Tibial artery (tissue), 4 donors: ENCODE measurements around the gene TEAD4.

Experiments used
- DNase-seq, 2 donors: peaks; one replicate each; pipeline ENCODE4 v3.0.0-alpha.2; 2019
- H3K27ac ChIP-seq, 2 donors: fragments of 200-600 bp; sonication (generic) in 1 of 2; 1 replicate in 1 of 2; 2 replicates in 1 of 2; pipeline ENCODE4 v1.5.1; 2018 to 2019; ENCODE audit warnings: mild to moderate bottlenecking in 1 of 2
- H3K27me3 ChIP-seq, 2 donors: fragments of 200-600 bp; sonication (generic) in 1 of 2; one replicate each; pipeline versions ENCODE4 v1.5.1 to v1.6.0; 2016 to 2019
- H3K36me3 ChIP-seq, 3 donors: fragments of 200-600 bp; sonication (generic) in 2 of 3; one replicate each; pipeline ENCODE4 v1.5.1; 2016 to 2019; ENCODE audit warnings: mild to moderate bottlenecking in 2 of 3
- H3K4me1 ChIP-seq, 4 donors: fragments of 200-600 bp; sonication (generic) in 2 of 4; 1 replicate in 3 of 4; 2 replicates in 1 of 4; pipeline ENCODE4 v1.5.1; 2016 to 2019
- H3K4me3 ChIP-seq, 2 donors: fragments of 200-600 bp; sonication (generic) in 1 of 2; 1 replicate in 1 of 2; 2 replicates in 1 of 2; pipeline ENCODE4 v1.5.1; 2018 to 2019; ENCODE audit warnings: mild to moderate bottlenecking in 2 of 2
- H3K9me3 ChIP-seq, 3 donors: fragments of 200-600 bp; sonication (generic) in 1 of 3; one replicate each; pipeline ENCODE4 v1.5.1; 2016 to 2019
- intact Hi-C: fragments of 100-400 bp; cut with DNase I; formaldehyde crosslinking; loops from one replicate; pipeline ENCODE4 v1.15.0; 2023; ENCODE audit warnings: low total_unique reads
- TF ChIP-seq, protein P1 (sequence below), 2 experiments: fragments of 200-600 bp in 1 of 2; fragments of 450-650 bp in 1 of 2; IDR thresholded peaks; one replicate each; pipeline ENCODE4 v1.5.1; 2017 to 2019; ENCODE audit warnings: antibody characterized with exemption in 2 of 2, mild to moderate bottlenecking in 1 of 2, moderate library complexity in 1 of 2

The TEAD4 gene

DNA sequence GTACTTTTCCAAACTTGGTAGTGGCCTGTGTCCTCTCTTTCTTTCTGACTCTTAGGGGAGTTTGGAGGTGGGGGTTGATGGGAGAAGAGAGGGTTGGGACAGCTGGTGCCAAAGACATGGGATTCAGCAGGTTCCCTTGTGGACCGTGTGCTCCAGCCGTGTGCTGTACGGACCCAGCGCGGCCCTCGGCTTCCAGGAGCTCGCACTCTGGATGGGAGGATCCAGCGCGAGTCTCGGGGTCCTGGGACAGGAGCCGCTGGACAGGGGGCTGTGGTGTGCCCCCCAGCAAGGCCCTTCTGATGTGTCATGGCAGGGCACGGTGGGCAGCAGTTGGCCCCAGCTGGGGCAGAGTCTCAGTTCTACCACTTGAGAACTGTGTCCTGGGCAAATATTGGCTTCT lies 73.0 kb downstream of the TEAD4 start:
- H3K27ac ChIP-seq: no peak overlapping the region
- H3K4me1 ChIP-seq: peaks cover 0 to 6% (median 0%) of the 10 kb centered on the region in 4 donors
- no peaks in the 10 kb centered on the region for H3K27me3 ChIP-seq
- intact Hi-C loops: loop anchor here (5.0 to 10.0 kb wide), 2 partner anchors 145 to 177 kb away; partner anchors contain the start of gene TEX52
- H3K4me3 ChIP-seq: no peak overlapping the region
- no peaks in the 10 kb centered on the region for H3K9me3 ChIP-seq
- DNase-seq: no peak
- TF ChIP-seq, protein P1, sequence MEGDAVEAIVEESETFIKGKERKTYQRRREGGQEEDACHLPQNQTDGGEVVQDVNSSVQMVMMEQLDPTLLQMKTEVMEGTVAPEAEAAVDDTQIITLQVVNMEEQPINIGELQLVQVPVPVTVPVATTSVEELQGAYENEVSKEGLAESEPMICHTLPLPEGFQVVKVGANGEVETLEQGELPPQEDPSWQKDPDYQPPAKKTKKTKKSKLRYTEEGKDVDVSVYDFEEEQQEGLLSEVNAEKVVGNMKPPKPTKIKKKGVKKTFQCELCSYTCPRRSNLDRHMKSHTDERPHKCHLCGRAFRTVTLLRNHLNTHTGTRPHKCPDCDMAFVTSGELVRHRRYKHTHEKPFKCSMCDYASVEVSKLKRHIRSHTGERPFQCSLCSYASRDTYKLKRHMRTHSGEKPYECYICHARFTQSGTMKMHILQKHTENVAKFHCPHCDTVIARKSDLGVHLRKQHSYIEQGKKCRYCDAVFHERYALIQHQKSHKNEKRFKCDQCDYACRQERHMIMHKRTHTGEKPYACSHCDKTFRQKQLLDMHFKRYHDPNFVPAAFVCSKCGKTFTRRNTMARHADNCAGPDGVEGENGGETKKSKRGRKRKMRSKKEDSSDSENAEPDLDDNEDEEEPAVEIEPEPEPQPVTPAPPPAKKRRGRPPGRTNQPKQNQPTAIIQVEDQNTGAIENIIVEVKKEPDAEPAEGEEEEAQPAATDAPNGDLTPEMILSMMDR (IDR thresholded peaks at IDR 0.05): no peak
- H3K36me3 ChIP-seq: peaks cover 8 to 38% (median 13%) of the 10 kb centered on the region in 3 donors

DNA sequence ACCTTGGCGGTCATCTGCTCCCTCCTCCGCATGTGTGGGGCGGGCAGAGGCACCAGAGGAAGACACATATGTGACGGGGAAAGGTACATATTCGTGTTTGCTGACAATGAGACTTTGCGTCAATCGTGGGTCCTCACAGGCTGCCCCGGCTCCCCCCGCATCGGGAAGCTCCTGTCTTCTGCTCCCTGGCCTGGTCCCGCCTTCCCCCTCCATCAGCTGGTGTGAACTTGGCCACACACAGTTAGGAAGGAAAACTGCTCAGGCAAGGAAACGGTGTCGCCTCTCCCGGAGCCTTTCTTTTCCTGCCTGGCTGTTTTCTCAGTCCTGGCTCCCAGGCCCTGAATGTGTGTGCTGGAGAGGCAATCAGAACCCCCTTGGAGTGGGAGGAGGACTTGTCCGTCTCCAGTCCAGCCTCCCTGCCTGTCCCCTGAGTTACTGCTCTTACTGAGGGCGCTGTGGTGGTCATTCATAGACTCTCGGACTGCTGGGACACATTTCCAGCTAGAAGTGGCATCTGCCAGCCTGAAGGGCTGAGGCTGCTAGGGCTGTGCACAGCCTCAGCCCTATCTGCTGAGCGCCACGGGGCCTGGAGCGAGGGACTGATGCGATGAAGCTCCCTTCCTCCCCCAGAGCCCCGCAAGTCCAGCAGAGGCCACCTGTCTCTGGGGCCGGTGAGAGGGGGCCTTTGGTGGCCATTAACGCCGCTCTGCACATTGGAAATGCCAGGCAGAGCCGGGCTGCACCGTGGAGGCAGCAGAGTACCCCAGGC lies 73.8 kb downstream of the TEAD4 start:
- no peak for DNase-seq
- intact Hi-C loops: loop anchor here (5.0 to 10.0 kb wide), 2 partner anchors 146 to 178 kb away; partner anchors contain the start of gene TEX52
- peaks cover 10 to 39% (median 20%) of the 10 kb centered on the region in 3 donors for H3K36me3 ChIP-seq
- no peaks in the 10 kb centered on the region for H3K27me3 ChIP-seq
- H3K4me1 ChIP-seq: peaks cover 0 to 6% (median 0%) of the 10 kb centered on the region in 4 donors
- no peak overlapping the region for H3K4me3 ChIP-seq
- no peak overlapping the region for H3K27ac ChIP-seq
- no peaks in the 10 kb centered on the region for H3K9me3 ChIP-seq
- TF ChIP-seq, protein P1 (IDR thresholded peaks at IDR 0.05): no peak

DNA sequence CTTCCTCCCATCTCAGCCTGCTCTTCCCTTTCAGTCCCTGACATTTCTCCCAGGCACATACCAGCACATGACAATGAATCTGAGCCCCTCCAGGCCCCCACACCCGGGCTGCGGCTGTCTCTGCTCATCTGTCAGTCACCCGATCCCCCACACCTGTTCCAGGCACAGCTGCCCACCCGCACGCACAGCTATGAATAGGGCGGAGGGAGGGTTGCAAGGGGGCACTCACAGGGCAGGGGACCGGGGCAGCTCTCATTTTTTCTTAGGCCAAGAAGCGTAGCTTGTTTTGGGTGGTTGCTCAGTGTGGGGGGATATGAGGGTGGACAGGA lies 74.3 kb downstream of the TEAD4 start:
- H3K4me3 ChIP-seq: no peak overlapping the region
- DNase-seq: no peak
- no peaks in the 10 kb centered on the region for H3K27me3 ChIP-seq
- no peaks in the 10 kb centered on the region for H3K9me3 ChIP-seq
- no peak overlapping the region for H3K27ac ChIP-seq
- peaks cover 13 to 44% (median 25%) of the 10 kb centered on the region in 3 donors for H3K36me3 ChIP-seq
- intact Hi-C loops: loop anchor here (5.0 to 10.0 kb wide), 2 partner anchors 146 to 179 kb away; partner anchors contain the start of gene TEX52
- TF ChIP-seq, protein P1 (IDR thresholded peaks at IDR 0.05): no peak
- H3K4me1 ChIP-seq: peaks cover 0 to 6% (median 0%) of the 10 kb centered on the region in 4 donors

DNA sequence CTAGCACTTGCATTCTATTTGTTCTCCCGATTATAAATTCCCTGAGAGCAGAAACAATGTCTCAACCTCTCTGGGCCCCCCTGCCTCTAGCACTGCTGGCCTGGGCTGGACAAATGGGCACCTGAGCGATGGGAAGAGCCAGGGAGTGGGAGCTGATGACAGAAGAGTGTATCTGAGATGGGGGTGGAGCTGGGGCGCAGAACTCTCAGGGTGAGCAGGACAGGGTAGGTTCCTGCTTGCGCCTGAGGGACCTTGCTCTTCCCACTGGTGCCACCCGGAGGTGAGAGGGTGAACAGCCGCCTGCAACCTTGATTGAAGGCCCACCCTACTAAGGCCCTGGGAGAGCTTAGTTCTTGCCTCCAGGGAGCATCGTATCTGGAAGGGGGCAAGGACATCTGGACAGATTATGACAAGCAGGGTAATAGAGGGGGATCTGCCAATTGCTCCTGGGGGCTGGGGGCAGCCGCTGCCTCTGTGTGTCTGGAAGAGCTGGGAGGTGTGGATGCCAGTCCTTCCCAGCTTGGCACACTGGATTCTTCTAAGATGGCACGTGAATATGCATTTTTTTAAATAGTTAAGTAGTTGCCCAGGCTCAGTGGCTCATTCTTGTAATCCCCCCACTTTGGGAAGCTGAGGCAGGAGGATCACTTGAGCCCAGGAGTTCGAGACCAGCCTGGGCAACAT lies 75.0 kb downstream of the TEAD4 start:
- no peaks in the 10 kb centered on the region for H3K9me3 ChIP-seq
- H3K36me3 ChIP-seq: peaks cover 10 to 52% (median 33%) of the 10 kb centered on the region in 3 donors
- TF ChIP-seq, protein P1 (IDR thresholded peaks at IDR 0.05): peak; percentile 64 to 67
- peak in 1 of 2 donors; percentile 35 for DNase-seq
- H3K4me3 ChIP-seq: no peak overlapping the region
- no peaks in the 10 kb centered on the region for H3K27me3 ChIP-seq
- H3K27ac ChIP-seq: no peak overlapping the region
- intact Hi-C loops: loop anchor here (5.0 to 10.0 kb wide), 2 partner anchors 147 to 179 kb away; partner anchors contain the start of gene TEX52
- H3K4me1 ChIP-seq: peaks cover 0 to 6% (median 0%) of the 10 kb centered on the region in 4 donors

DNA sequence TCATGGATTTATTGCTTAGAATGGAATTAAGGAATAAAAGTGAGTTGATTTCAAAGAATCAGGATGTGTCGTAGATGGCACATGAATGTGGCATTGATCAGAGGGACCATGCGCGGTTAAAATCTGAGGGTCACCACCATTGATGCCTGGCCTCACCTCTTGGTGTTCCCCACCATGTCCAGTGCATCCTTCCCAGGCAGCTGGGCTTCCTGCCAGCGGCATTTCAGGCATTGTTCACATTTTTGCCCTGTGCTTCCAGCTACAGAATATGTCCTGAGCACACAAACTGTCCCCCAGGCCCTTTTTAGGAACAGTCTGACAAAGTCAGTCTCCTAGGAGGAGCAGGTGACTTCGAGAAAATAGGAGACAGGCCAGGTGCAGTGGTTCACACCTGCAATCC lies 76.0 kb downstream of the TEAD4 start:
- intact Hi-C loops: loop anchor here (10.0 kb wide), 1 partner anchor 180 kb away; the partner anchor contains the start of gene TEX52
- TF ChIP-seq, protein P1 (IDR thresholded peaks at IDR 0.05): no peak
- Histone ChIP-seq H3K27me3 (no peaks in the 10 kb centered on the region), H3K36me3 (peaks cover 11 to 56% (median 37%) of the 10 kb centered on the region in 3 donors), H3K9me3 (no peaks in the 10 kb centered on the region), H3K4me1 (peaks cover 0 to 6% (median 0%) of the 10 kb centered on the region in 4 donors), H3K27ac (no peak overlapping the region), H3K4me3 (no peak overlapping the region)
- DNase-seq: no peak
